Measurements from ENCODE around the gene MARCHF11.

MARCHF11 gene

DNA sequence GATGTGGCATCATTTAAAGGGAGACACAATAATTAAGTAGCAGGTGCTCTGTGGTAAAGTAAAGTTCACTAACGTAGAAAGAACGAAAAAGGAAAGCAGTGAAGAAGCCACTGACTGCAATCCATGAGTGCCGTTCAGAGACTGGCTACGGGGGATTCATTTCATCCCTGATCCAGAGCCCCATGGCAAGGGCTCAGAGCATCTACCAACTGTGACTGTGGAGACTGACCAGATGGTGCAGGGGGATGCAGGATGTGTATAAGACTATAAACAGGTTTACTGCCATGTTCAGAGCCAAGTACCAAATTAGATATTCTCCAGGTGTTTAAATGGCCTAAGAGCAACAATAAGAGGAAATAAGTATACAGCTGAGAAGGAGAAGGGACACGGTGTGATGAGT lies 47.7 kb downstream of the MARCHF11 start:
- no peak for DNase-seq

DNA sequence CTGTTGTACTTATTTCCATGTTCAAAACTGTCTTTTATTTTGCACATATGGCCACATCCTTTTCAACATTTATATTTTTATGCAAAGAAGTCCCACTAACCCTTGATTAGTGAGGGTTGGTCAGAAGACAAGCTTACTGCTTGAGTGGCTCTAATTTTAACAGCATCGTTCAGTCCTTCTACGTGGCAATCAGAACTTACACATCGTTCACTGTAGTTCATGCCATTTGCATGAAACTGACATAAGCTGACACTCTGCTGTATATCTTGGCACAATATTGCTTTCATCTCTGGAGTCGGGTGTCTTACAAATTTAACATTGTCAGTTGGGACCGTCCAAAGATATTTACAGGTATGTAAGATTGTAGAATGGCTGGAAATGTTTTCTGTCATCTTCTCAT lies 50.6 kb downstream of the MARCHF11 start:
- DNase-seq, result no peak

DNA sequence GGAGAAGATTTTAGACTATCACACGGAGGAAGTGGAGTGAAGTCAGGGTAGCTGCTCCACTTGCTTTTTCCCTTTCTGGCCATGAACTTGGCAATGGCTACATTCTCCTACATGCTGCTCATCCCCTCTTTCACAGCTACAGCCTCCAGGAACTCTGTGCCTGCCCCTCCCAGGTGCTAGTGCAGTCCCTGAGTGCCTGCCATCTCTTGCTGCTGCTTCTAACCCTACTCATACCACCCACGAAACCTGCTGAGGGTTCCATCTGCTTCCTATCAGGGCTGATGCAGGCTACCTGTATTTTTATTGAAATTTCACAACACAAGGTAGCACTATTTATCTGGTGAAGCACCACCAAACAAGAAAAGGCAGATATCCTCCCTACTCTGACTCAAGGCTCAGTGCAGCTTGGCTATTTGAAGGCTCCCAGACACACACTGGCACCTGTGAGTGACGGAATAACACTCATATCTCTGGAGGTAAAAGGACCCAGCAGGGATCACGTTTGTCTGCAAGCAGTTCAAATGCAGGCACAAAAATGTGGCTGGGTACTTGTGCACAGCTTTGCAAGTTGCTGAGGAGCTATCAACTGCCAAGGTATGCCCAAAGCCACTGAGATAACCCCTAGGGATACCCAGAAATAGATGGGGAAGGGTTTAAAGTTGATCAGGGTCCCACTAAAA lies 51.6 kb downstream of the MARCHF11 start:
- no peak for DNase-seq

DNA sequence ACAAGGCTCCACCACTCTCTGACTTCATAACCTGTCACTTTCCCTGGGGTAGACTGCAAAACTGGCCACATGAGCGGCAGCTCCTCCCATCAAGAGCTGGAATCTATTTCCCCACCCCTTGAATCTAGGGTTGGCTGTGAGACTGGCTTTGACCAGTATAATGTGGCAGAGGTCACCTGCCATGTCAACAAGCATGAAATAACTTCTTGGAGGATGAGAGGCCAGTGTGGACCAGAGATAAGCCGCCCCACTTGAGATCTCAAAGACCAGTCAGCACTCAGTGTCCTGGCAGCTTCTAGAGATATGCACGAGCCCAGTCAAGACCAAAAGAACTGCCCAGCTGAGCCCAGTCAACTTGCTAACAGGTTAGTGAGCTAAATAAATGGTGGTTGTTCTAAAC lies 59.0 kb downstream of the MARCHF11 start:
- no peak for DNase-seq

GRCh38 chr5:16119790-16120189 lies 59.8 kb downstream of the MARCHF11 start:
- DNase-seq, result no peak

DNA sequence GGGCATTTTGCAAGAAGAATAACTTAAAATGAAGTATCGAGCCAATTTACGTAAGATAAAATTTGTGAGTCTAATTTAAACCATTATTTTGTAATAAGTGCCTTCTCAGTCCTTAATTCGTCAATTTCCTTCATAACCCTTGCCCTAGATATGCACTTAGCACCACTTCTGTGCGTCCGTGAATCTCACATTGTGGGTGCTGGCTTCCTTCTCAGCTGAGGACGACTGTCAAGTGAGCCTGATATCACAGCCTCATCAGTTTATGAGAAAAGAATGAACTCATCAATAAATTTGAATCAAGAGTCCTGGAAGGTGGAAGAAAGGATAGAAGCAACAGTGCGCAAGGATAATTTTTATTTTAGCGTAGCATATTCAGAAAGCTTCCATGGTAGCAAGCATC lies 64.5 kb downstream of the MARCHF11 start:
- DNase-seq, result no peak

GRCh38 chr5:16108418-16108817 lies 71.2 kb downstream of the MARCHF11 start:
- no peak for DNase-seq

DNA sequence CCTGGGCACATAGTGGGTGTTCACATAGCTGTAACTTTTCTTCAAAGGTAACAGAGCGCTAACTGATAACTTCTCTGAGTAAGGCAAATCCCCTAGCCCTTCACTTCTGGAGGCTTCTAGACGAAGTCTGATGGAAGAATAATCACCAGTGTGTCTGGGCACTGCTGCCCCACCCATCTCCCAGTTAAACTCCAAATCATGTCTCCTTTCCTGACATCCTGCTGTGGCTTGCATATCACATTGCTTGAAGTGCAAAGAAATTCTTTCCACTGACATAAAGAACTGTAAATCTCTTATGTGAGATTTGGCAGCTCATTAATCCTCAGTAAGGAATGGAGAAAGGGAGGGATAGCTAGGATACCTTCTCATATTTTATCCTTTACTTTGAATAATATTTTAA lies 74.6 kb downstream of the MARCHF11 start:
- DNase-seq, result no peak

DNA sequence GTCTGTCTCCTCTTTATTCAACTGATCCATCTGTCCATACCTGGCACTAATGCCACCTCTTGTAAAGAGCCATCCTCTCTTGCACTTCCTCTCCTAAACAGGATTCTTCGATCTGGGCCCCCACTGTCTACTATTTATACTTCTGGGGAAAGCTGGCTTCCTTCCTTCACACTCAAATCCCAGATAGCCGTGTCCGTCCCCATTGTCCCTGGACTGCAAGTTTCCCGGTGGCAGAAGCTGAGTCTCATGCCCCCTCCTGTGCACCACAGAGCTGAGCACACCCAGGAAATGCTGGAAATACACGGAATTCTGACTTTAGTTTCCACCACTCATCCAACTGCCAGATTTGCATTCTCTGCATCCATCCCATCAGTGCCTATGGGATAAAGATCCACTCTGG lies 84.0 kb downstream of the MARCHF11 start:
- no peak for DNase-seq

GRCh38 chr5:16090270-16090669 lies 89.3 kb downstream of the MARCHF11 start:
- DNase-seq, result no peak

GRCh38 chr5:16082982-16083381 lies 96.6 kb downstream of the MARCHF11 start:
- DNase-seq, result no peak

DNA sequence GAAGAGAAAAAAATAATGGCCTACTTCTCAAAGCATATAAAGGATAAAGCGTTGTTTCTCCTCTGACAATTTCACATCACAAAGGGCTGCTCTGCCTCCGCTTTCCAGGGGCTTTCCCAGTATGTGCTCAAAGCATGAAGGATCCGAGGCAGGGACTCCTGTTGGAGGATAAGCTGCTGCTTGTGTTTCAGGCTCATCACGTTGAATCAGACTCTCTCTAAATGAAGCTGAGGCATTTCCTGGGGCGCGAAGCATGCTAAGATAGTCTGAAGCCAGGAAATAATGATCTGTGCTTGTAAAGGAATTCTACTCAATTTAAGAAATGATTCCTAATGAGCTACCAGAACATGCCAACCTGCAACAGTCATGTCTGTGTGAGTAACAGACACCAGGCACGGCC lies 97.5 kb downstream of the MARCHF11 start:
- no peak for DNase-seq

GRCh38 chr5:16081376-16081955 lies 98.1 kb downstream of the MARCHF11 start:
- no peak for DNase-seq

DNA sequence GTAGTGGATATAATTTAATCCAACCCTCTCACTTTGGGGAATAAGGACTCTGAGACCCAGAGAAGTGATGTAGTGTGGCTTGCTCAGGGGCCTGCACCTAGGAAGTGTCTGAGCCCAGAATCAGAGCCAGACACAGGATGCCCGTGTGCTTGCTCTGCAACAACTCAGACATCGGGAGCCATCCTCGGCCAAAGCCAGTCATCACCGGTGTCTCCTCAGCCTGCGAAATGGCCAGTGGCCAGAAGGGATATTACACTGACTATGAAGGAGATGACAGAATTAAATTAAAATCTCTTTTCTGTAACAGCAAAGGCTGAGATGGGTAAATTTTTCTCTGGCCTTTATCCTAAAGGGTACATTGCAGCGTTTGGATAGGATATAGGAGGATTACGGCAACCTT lies 102.9 kb downstream of the MARCHF11 start:
- DNase-seq, result no peak

- DNase-seq, result no peak
These were observed 105.2 kb downstream of the MARCHF11 start for GRCh38 chr5:16074358-16074757.

DNA sequence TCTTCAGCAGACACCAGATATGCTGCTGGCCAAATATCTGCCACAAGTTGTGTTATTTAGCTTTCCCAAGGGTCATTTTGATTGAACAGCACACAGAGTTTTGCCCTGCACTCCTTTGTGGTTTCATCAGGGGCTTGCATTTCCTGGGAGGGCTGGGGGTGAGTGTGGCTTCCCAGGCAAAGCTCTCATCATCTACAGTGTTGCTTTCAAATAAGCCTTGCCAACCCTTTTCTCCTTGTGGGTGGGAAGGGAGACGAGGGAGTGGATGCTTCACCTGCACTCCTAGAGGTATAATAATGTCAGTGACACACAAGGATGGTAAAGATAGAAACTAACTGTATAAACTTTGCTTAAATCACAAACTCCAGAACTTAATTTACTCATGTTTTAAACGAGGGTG lies 107.0 kb downstream of the MARCHF11 start:
- DNase-seq, result no peak

DNA sequence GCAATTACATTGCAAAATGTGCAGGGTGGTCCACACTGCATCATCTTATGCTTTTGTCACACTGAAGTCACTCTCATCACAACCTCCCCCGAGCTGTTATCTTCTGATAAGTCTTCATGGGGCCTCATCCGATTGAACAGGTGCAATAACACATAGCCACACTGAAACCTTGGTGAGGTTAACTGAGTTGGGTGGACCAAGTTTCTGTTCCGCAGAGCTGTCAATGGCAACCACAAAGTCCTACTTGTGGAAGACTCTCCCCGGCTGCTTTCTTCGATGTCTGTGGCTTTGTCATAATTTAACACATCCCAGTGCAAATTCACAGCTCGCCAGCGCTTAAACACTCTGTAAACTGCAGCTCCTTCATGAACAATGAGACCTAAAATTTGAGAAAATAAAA lies 112.2 kb downstream of the MARCHF11 start:
- no peak for DNase-seq

DNA sequence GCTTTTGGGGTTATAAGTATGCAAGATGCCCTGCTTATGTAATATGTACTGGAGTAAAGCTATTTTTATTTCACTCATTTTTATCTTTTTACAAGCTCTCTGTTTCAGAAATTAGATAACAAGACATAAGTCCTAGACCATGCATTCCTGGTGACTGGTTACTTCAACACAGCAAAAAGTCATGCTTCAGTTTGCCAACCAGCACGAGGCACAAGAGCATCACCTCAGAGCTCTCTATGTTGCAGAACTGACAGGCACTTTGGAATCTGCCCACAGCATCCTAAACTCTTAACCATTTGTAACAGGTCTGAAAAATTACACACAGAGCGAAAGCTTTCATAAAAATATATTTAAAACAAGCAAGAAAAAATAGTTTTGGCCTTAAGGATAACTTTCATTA lies 112.8 kb downstream of the MARCHF11 start:
- no peak for DNase-seq

GRCh38 chr5:16066320-16066719 lies 113.3 kb downstream of the MARCHF11 start:
- no peak for DNase-seq

GRCh38 chr5:16065831-16066230 lies 113.8 kb downstream of the MARCHF11 start:
- DNase-seq, result no peak

DNA sequence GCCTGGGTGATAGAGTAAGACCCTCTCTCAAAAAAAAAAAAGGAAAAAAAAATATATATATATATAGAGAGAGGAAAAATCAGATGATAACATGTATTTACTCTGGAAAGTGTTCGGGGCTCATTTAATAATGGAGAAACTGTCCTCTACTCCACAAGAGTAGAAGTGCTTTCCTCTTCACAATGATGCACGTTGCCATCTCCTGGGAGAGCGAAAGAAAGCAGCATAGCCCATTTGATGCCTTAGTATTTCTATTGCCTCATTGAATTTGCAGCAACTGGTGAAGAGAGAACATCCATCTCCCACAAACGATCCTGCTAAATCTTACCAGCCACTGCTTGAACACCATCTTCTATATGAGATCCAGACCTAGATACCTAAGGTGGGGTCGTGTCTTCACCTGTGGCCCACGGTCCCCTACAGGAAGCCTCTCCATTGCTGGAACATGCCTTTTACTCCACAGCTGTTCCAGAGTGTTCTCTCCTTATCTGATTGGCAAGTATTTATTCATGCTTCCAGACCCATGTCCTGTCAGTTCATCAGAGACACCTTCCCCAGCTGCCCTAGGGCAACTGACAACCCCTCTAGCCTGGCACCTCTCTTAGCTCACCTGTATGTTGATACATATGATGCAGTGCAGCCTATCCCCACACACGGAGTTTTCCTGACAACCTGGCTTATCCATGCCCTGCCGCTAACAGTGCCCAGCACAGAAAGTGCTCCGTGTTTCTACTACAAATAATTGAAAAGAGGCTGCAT lies 115.3 kb downstream of the MARCHF11 start:
- no peak for DNase-seq

GRCh38 chr5:16061163-16061562 lies 118.4 kb downstream of the MARCHF11 start:
- DNase-seq, result no peak

GRCh38 chr5:16057277-16057676 lies 122.3 kb downstream of the MARCHF11 start:
- DNase-seq, result no peak

DNA sequence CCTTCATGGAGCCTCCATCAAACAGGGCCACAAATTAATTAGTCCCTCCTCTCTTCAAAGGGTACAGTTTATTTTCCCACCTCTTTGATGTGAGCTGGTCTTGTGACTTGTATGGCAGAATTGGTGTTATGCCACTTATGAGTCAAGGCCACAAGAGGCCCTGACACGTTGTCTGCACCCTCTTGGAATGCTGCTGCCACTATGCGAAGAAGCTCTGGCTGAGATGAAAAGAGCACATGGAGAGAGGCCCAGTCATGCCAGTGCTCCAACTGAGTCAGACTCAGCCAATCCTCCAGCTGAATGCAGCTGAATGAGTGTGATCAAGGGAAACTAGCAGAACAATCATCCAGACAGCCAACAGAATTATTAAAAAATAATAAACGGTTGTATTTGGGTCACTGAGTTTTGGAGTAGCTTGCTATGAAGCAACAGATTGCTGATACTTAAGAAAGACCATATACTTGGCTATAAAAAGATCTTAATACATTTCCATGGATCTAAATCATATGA lies 128.3 kb downstream of the MARCHF11 start:
- no peak for DNase-seq

All from right kidney (tissue), 1 donor.